GM12865 (cell line): ENCODE results near the gene NETO2.
A peak's percentile ranks its signal among the peaks of the same experiment; 100 is the strongest.

Experiments
- DNase-seq: peaks from one replicate; pipeline ENCODE4 v3.0.0; 2010; ENCODE audit warnings: low read depth
- H3K4me3 ChIP-seq: 2 replicates; pipeline ENCODE4 v1.5.1; 2011; ENCODE audit warnings: mild to moderate bottlenecking, low read depth, low read length, control low read depth
- CTCF ChIP-seq: IDR thresholded peaks from 2 replicates; pipeline ENCODE4 v1.5.1; 2011; ENCODE audit warnings: low read length, control low read depth, low read depth, inconsistent platforms; ENCODE audit not compliant: insufficient read depth; ENCODE audit errors: missing control alignments

Gene NETO2

GRCh38 chr16:47054306-47054705 lies 89.4 kb downstream of the NETO2 start:
- DNase-seq: no peak
- TF ChIP-seq CTCF: no peak
- no peak overlapping the region for H3K4me3 ChIP-seq

GRCh38 chr16:47053895-47054294 lies 89.8 kb downstream of the NETO2 start:
- no peak for TF ChIP-seq CTCF

GRCh38 chr16:47052666-47053640 lies 90.8 kb downstream of the NETO2 start:
- no peak for DNase-seq
- no peak for TF ChIP-seq CTCF
- H3K4me3 ChIP-seq: no peak overlapping the region

More at GRCh38 chr16:47053895-47054294, 89.8 kb downstream of the NETO2 start:
- no peak overlapping the region for H3K4me3 ChIP-seq
- DNase-seq: no peak

- H3K4me3 ChIP-seq: no peak overlapping the region
- TF ChIP-seq CTCF: no peak
These were observed 92.7 kb downstream of the NETO2 start for GRCh38 chr16:47051031-47051430.

GRCh38 chr16:47049901-47050583 lies 93.7 kb downstream of the NETO2 start:
- DNase-seq: no peak
- no peak overlapping the region for H3K4me3 ChIP-seq
- TF ChIP-seq CTCF: peak; percentile 4

More at GRCh38 chr16:47051031-47051430, 92.7 kb downstream of the NETO2 start:
- no peak for DNase-seq

GRCh38 chr16:47047524-47048203 lies 96.1 kb downstream of the NETO2 start:
- TF ChIP-seq CTCF: no peak
- DNase-seq: no peak
- no peak overlapping the region; the same call in 1 of the 2 replicates for H3K4me3 ChIP-seq
